Endodermal cell (in vitro differentiated cells): Measurements from ENCODE around the gene APOL3. TPM values are rescaled to one million over a fixed set of nuclear protein-coding genes. Genes with fewer than 3 reads are reported as not detected.
"Not testable (repeated sequence)": the region's sequence is repeated elsewhere in the genome, so short reads cannot be mapped to it uniquely, and the experiment has no call there.

Source experiments
- DNase-seq: peaks from one replicate; pipeline ENCODE4 v3.0.0-alpha.2; 2017
- H3K27ac ChIP-seq: 2 replicates; pipeline ENCODE4 v1.5.1; 2013; ENCODE audit warnings: mild to moderate bottlenecking, low read depth, low read length, moderate library complexity
- H3K27me3 ChIP-seq: 2 replicates; pipeline ENCODE4 v1.6.1; 2013; ENCODE audit warnings: mild to moderate bottlenecking, low read length, moderate library complexity; ENCODE audit not compliant: insufficient read depth, control insufficient read depth, poor library complexity, severe bottlenecking
- H3K36me3 ChIP-seq: 2 replicates; pipeline ENCODE4 v1.7.0; 2013; ENCODE audit warnings: mild to moderate bottlenecking, low read length, moderate library complexity; ENCODE audit not compliant: control insufficient read depth, insufficient read depth
- H3K4me1 ChIP-seq: one replicate; pipeline ENCODE4 v1.7.0; 2013; ENCODE audit warnings: low read length; ENCODE audit not compliant: control insufficient read depth, insufficient read depth
- H3K4me3 ChIP-seq: 2 replicates; pipeline ENCODE4 v1.5.1; 2013; ENCODE audit warnings: mild to moderate bottlenecking, low read length, moderate library complexity
- H3K9ac ChIP-seq: 2 replicates; pipeline ENCODE4 v1.6.1; 2013; ENCODE audit warnings: mild to moderate bottlenecking, low read length, moderate library complexity; ENCODE audit not compliant: poor library complexity, severe bottlenecking; ENCODE audit errors: extremely low read depth
- H3K9me3 ChIP-seq: 2 replicates; pipeline ENCODE4 v1.6.1; 2013; ENCODE audit warnings: mild to moderate bottlenecking, low read length, moderate library complexity; ENCODE audit not compliant: control insufficient read depth
- H3K27ac Mint-ChIP-seq: 2 replicates; pipeline ENCODE4 v1.8.0; 2020; ENCODE audit warnings: mixed read lengths
- H3K27me3 Mint-ChIP-seq: 2 replicates; pipeline ENCODE4 v1.8.0; 2021; ENCODE audit warnings: mild to moderate bottlenecking, mixed read lengths; ENCODE audit not compliant: insufficient read depth
- H3K36me3 Mint-ChIP-seq: 2 replicates; pipeline ENCODE4 v1.8.0; 2020; ENCODE audit warnings: low read depth, mixed read lengths
- H3K4me1 Mint-ChIP-seq: 2 replicates; pipeline ENCODE4 v1.8.0; 2020; ENCODE audit warnings: mixed read lengths
- H3K4me3 Mint-ChIP-seq: 2 replicates; pipeline ENCODE4 v1.8.0; 2020; ENCODE audit warnings: mild to moderate bottlenecking, moderate library complexity, mixed read lengths
- H3K9me3 Mint-ChIP-seq: 2 replicates; pipeline ENCODE4 v1.8.0; 2020; ENCODE audit warnings: mild to moderate bottlenecking, mixed read lengths
- CTCF ChIP-seq: fragments of 200-600 bp; sonication (generic); conservative IDR thresholded peaks from 2 replicates; pipeline ENCODE4 v1.5.0; 2021; ENCODE audit warnings: antibody characterized with exemption, mild to moderate bottlenecking
- WGBS, 2 experiments: methylation state at CpG; one replicate each; pipeline versions ENCODE4 v1.1.5 to v1.1.7; 2013; ENCODE audit warnings: missing lambda C conversion rate in 2 of 2, mixed read lengths in 1 of 2; ENCODE audit not compliant: insufficient coverage in 1 of 2, insufficient read length in 1 of 2; 5-methylcytosine and 5-hydroxymethylcytosine counted together
- total RNA-seq, 2 donors: library from RNA; stranded (reverse); fragmentation: NEBNext Ultra II Directional in 1 of 2; extraction: Animal tissue kit (Norgen Biotek cat#: 25700) in 1 of 2; gene quantifications; 2 replicates in 1 of 2; 3 replicates in 1 of 2; pipeline ENCODE4 v1.2.1, GENCODE V29; 2021

The APOL3 gene
- total RNA-seq, 2 donors from 2014 or later, result 0.46 to 1.1 TPM

GRCh38 chr22:36154423-36154945 lies 6.1 kb downstream of the APOL3 start:
- Histone ChIP-seq H3K4me3 (peak overlapping the region; percentile 64), H3K27ac (no peak overlapping the region), H3K27me3 (no peaks in the 10 kb centered on the region), H3K9me3 (peaks cover 25% of the 10 kb centered on the region), H3K9ac (no peak overlapping the region), H3K4me1 (peaks cover 12% of the 10 kb centered on the region), H3K36me3 (no peaks in the 10 kb centered on the region)
- Mint-ChIP-seq H3K9me3 (peaks cover 19% of the 10 kb centered on the region), H3K4me1 (peaks cover 44% of the 10 kb centered on the region), H3K36me3 (no peaks in the 10 kb centered on the region), H3K27me3 (no peaks in the 10 kb centered on the region), H3K27ac (no peak overlapping the region), H3K4me3 (no peak overlapping the region)
- no peak for DNase-seq
- no peak for TF ChIP-seq CTCF
- WGBS, 2 experiments, result 93% methylated on average over 3 of the region's 3 CpGs; no CpG with 5 or more reads in 1 of the 2 experiments

- DNase-seq, result no peak
- Histone ChIP-seq H3K27me3 (no peaks in the 10 kb centered on the region), H3K9ac (no peak overlapping the region), H3K9me3 (peaks cover 25% of the 10 kb centered on the region), H3K27ac (no peak overlapping the region), H3K36me3 (no peaks in the 10 kb centered on the region), H3K4me1 (peaks cover 12% of the 10 kb centered on the region), H3K4me3 (peak overlapping the region; percentile 64)
- Mint-ChIP-seq H3K36me3 (no peaks in the 10 kb centered on the region), H3K27me3 (no peaks in the 10 kb centered on the region), H3K27ac (no peak overlapping the region), H3K9me3 (peaks cover 19% of the 10 kb centered on the region), H3K4me1 (peaks cover 38% of the 10 kb centered on the region), H3K4me3 (no peak overlapping the region)
- TF ChIP-seq CTCF, result no peak
- 84 to 93% methylated on average over 12 of the region's 12 CpGs for WGBS, 2 experiments
Observed at GRCh38 chr22:36153501-36154422, 6.8 kb downstream of the APOL3 start.

- WGBS, 2 experiments, result 89 to 94% methylated on average over 3 of the region's 4 CpGs
Observed at GRCh38 chr22:36152821-36153220, 7.7 kb downstream of the APOL3 start.

More at GRCh38 chr22:36152821-36153220, 7.7 kb downstream of the APOL3 start:
- H3K27ac Mint-ChIP-seq, H3K36me3 Mint-ChIP-seq, DNase-seq, H3K4me3 Mint-ChIP-seq, H3K27ac ChIP-seq, H3K27me3 ChIP-seq, H3K36me3 ChIP-seq, H3K9ac ChIP-seq, H3K27me3 Mint-ChIP-seq: not testable (repeated sequence)
- H3K4me3 ChIP-seq, result peak overlapping the region; percentile 64
- Mint-ChIP-seq H3K4me1 (peaks cover 31% of the 10 kb centered on the region), H3K9me3 (peaks cover 19% of the 10 kb centered on the region)
- H3K9me3 ChIP-seq, result peaks cover 25% of the 10 kb centered on the region
- H3K4me1 ChIP-seq, result peaks cover 12% of the 10 kb centered on the region
